GM18907 (cell line): ENCODE measurements around the gene DLGAP1.

Experiments
- ATAC-seq: cut with Tn5 transposase; IDR thresholded peaks from one replicate; pipeline ENCODE4 v1.9.1; 2021; ENCODE audit warnings: mild to moderate bottlenecking, moderate library complexity; ENCODE audit not compliant: unreplicated experiment

DLGAP1 gene

DNA sequence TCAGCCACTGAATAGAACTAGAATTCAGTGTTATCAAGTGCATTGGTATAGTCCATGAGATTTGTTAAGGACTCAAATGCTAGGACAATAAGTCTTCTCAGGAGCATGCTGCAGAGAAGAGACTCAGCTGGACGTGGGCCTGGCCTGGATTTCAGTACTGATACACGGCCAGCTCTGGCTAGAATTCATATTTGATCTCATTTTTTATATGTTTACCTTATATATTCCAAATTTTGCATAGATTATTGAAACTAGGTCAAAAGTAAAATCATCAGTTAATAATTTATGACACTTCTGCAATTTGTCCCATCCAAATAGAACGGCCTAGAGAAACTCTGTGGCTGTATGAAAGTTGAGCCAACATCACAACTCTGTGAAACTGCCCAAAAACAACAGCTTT is 262.0 kb downstream of the DLGAP1 start:
- no peak for ATAC-seq

DNA sequence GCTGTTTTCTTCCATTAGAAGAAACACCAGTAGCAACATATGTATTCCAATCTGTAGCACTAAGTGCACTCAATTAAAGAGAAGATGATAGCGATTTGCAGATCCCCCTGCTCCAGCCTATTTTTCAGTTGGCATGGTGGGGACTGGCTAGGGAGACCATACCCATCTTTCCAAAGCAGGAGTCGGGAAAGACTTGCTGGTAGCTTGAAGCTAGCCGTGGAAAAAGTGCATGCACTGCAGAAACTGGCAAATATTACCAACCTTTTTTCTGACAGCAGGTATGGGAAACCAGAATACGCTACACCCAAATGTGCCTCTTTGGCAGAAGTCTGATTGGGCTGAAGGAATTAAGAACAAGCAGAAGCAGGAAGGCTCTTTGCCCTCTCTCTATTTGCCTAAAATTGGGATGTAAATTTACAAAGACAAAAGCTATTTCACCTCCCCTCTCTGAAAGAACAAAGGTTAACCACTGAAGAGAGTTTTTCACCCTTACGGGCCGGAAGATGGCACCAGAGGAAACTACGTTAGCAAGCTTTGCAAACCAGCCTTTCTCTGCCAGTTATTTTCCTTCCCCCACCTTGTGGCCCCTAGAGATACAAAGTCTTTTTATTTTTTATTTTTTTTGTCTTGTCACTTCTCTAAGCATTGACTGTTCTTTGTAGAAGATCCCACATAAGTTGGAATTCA is 273.1 kb downstream of the DLGAP1 start:
- ATAC-seq: no peak

DNA sequence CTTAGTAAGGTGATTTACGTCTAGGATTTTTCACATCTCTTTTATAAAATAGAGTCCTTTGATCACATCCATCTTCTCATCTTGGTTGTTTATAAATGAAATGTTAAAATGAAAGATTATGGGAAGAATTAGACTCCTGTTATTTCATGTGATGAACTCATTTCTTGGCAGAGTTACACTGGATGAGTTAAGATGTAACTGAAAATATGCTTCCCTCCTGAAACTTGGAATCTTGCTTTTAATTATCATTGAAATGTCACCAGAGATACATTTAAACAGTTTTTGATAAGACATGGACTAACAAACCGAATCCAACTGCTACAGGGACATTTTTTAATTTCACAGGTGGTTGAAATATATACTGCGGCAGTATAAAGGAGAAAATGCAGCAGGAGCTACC is 274.0 kb downstream of the DLGAP1 start:
- ATAC-seq: no peak

DNA sequence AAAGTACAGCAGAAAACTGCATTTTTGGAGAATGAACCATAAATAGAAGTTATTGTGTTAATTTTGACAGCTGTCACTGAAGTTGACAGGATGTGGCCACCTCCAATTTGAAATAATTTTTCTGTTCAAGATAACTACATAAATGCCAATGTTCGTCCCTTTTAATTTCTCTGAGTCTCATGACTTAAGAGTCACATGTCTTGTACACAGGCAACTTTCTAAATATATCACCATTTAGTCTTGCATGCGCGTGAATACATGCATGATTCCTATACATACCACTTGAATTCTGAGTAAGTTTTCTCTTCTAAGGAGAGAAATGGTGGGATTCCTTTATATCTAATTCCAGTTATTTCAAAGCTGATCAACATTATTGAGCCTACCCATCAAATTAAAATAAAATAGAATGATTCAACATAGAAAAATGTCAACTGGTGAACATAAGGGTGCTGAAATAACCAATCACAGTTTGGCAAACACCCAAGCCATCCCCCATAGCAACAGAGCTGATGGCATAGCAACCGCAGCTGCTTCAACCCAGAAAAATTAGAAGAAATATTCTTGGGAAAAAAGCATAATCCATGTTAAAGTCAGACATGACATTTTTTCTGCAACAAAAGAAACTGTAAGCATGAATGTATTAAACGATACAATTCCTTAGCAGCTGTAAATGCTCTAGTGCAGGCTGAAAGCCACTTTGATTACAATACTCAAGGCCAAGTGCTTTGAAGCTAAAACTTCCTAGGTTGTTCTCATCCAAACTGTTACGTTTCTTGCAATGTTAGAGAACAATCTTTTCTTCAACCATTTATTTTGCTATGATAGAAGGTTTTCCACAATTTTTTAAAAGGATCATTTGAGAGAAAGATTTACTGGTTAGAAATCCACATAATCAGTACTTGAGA is 282.7 kb downstream of the DLGAP1 start:
- no peak for ATAC-seq

DNA sequence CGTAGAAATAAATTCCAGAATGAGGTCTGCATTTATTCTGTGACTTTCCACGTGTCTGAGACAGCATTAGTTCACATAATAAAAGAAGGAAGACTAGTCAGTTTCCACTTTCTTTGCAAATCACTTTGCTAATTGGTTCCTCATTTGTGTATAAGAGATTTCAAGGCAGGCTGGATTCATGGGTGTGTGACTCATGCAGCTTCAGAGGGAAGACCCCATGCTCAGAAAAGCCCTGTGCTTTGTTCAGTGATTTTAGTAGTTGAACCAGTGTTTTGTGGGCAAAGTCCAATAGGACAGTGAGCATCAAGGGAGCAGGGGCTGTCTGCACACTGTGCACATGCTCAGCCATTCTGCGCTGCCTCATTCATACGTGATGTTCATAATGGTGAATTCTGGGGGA is 297.8 kb downstream of the DLGAP1 start:
- no peak for ATAC-seq

DNA sequence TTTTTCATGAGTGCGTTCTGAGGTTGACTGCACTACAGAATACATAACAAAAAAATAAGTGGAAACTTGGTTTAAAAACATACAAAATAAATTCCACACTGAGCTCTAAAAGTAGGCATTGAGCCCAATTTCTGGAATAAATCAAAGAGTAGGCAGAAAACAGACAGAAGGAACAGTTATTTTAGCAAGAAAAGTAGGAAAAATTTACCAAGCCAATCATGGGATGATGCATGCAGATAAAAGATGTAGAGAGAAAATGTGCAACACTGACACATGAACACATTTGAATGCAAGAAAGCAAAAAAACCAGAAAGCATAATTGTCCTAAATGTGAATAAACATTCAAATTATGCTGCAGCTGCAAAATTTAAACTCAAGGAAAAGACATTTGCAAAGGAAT is 308.3 kb downstream of the DLGAP1 start:
- ATAC-seq: no peak

DNA sequence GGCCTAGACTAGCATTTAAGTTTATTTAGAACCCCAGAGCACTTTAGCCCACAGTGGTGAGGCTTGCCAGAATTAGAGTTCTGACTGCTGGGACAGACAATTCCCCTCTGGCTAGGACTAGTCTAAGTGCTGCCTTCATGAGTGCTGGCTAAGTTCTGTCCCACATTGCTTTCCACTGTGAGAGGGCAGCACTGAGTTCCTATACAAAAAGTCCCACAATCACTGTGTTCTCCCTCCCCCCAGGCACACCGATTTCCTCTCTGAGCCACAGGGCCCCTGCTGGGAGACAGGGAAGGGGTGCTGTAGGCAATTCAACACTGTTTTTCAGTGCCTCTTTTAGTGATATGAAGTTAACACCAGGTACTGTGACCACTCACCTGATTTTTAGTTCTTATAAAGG is 310.9 kb downstream of the DLGAP1 start:
- ATAC-seq: no peak

DNA sequence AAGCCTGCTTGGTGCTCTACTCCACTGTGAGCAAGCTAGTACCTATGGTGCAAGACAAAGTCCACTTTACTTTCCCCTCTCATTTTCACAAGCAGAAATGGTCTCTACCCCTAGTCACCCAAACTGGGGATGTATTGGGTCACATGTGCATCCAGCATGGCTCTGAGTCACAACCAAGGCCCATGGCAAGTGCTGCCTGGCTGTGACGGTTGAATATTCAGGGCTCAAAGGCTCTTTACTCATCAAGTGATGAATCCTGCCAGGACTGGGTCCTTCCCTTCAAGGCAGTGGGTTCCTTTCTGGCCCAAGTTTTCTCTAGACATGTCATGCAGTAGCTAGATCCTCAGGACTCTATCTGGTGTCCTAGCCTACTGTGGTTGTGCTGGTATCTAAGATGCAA is 311.5 kb downstream of the DLGAP1 start:
- ATAC-seq: no peak

DNA sequence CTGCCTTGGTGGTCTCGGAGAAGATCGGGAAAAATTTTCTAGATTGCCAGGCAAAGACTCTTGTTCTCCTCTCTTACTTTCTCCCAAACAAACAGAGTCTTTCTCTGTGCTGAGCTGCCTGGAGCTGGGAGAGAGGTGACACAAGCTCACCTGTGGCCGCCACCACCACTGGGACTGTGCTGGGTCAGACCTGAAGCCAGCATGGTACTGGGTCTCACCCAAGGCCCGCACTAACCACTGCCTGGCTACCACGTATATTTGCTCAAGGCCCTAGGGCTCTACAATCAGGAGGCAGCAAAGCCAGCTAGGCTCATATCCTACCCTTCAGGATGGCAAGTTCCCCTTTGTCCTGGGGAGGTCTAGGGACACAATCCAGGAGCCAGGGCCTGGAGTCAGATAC is 312.2 kb downstream of the DLGAP1 start:
- ATAC-seq: no peak

DNA sequence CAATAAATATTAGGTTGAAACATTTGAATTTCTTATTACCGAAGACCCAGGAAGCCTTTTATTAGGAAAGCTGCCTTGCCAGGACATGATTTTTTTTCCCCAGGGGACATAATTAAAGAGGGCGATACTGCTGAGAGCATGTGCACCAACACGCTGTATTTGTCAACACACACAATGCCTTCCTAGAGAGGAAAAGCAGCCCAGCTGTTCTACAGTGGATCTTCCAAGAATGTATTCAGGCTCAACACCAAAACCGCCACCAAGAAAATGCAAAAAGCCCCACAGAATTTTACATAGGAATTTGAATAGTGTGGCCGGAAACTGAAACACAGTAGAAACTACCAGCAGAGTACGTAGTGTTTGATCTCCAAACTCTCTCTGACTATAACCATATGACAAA is 320.4 kb downstream of the DLGAP1 start:
- ATAC-seq: no peak

DNA sequence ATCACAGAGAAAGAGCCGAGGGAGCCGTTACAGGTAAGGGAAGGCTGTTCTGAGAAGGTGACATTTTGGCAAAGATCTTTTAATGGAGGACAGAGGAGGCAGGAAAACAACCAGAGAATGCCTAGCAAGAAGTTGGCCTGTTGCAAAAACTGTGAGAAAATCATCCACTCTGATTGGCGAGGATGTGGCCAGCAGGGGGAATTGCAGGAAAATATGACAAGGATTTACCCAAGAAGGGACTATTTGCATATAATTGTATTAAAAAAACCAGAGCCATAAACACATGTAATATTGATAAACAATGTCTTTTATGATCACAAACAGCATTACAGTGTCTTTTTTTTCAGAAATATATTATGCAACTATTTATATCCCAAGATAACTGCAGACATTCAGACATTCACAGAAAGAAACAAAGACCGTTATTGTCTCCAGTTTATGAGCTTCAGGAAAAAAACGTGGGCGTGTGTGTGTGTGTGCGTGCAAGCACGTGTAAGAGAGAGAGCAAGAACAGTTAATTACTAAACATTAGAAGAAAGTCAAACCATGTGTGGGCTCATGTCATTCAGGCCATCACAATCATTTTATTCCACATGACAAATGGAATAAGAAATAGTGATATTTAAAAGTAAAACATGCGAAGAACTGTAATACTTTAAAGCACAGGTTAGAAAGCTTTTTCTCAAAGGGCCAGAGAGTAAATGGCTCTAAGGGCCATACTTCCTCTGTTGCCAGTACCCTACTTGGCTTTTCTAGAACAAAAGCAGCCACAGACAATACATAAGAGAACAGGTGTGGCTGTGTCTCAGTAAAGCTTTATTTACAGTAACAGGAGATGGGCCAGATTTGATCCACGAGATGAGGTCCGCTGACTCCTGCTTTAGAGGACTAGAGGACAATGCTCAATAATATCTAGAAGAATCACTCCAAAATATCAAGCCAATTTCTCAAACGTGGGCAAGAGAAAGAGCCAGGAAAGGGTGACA is 324.1 kb downstream of the DLGAP1 start:
- no peak for ATAC-seq

DNA sequence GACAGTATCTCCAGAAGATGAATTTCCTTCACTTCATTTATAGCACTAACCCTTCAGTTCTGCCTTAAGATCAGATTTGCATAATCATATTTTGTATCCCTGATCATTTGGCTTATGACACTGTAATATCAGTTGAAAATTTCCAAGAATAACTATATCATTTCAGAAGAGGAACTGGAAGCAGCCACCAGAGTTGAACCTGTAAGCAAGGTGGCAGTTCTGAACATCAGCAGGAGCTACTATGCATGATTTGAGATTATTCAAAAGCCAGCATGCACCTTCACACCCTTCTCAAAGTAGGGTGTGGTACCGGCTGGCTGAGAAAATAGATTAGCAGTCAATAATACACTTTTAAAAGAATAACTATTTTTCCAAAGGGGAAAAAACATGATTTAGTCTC is 328.2 kb downstream of the DLGAP1 start:
- ATAC-seq: no peak

DNA sequence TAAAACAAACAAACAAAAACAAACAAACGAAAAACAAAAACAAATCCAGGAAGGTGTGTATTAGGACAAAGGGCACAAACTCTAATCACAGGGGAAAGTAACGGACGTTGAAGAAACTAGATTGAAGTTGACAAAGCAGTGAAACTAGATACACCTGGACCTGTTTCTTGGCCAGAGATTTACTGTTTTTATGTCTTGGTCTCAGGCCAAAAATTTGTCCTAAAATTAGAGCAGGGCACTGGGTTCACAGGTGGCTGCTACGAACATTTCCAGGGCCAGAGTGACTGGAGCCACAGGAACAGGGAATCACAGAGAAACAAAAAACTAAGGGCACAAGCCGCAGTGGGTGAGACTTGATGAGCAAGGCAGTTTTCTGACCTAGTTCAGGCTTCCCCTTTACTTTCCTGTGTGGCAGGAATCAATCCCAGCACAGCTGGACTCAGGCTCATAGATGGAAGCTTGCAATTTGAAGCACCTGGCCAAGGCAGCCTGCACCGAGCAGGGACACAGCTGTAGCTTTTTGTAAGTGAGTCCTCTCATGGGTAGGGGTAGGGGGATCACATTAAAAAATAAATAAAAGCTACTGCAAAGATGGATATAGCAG is 329.4 kb downstream of the DLGAP1 start:
- no peak for ATAC-seq

DNA sequence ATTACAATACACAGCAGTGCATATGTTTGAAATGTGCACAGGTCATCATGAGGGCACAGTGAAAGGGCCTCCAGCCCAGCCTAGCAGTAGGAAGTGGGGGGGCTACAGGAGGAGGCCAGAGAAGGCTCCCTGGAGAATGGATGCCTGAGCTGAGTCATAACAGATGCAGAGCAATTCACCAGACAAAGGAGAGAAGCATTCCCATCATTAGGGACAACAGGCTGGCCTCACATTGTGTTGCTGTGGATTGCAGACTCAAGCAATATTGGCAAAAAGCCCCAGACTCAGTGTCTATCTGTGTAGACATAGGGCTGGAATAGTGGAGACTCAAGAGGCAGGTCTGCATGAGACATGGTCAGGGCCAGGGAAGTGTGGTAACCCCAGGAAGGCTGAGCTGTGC is 329.9 kb downstream of the DLGAP1 start:
- ATAC-seq: no peak

DNA sequence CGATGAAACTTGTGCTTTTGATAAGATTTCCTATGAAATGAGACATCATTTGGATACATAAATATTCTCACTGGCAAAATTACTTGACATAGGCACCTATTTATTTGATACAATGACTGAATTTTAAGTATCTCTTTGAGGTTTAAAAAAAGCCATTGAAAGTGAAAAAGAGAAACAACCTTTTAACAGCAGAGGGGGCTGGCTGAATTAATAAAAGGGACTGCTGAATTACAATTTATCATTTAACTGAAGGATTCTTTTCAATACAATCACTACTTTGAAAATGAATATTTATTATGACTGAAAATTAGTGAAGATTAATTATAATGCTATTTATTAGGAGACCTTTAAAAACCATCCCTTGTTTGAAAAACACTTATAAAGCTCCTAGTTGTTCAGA is 335.3 kb downstream of the DLGAP1 start:
- ATAC-seq: no peak

DNA sequence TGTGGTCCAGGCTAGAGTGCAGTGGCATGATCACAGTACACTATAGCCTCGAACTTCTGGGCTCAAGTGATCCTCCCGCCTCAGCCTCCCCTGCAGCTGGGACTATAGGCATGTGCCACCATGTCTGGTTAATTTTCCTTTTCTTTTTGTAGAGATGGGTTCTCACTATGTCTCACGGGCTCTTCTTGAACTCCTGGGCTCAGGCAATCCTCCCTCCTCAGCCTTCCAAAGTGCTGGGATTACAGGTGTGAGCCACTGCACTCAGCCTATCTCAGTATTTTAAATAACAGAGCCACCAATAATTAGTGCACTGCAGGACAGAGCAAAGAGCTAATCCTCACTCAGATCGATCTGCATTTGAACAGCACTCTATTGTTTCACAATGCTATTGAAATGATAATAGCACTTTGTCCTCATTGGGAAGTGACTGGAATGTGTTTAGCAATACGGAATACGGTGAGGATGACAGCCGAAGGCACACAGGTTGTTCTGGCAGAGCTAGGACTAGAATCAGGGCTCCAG is 335.9 kb downstream of the DLGAP1 start:
- no peak for ATAC-seq

DNA sequence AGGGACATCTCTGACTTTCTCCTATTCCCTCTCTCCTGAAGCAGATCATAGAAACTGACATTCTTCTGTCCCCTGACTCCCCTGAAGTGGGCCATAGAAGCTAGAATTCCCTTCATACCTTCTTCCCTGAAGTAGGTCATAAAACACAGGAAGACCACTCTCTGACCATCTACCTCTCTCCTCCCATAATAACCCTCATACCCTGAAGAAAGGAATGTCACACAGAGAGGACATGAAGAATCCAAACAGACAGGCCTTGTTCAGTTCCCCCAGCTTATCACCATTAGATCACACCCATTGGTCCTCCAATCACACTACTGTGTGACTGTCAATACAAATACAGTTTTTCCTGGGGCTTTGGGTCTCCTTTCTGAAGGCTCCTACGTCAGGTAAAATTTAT is 347.1 kb downstream of the DLGAP1 start:
- ATAC-seq: no peak

DNA sequence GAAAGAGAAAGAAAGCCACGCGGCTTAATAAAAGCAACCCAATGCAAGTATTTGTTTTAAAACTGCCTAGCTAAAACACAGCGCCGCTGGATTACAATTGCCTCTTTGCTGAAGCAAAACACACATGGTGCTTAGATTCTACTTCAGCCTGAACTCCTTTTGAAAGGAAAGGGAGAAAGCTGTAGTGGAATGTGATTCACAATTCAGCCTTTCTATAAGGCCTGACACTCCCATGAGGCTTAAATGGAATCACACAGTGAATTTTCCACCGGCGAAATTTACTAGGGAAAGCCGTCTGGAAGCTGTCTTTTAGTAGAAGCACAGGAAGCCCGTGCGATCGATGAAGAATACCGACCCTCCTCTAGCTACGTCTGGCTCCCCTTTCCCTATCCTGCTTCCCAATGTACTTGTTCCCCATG is 348.0 kb downstream of the DLGAP1 start:
- no peak for ATAC-seq

DNA sequence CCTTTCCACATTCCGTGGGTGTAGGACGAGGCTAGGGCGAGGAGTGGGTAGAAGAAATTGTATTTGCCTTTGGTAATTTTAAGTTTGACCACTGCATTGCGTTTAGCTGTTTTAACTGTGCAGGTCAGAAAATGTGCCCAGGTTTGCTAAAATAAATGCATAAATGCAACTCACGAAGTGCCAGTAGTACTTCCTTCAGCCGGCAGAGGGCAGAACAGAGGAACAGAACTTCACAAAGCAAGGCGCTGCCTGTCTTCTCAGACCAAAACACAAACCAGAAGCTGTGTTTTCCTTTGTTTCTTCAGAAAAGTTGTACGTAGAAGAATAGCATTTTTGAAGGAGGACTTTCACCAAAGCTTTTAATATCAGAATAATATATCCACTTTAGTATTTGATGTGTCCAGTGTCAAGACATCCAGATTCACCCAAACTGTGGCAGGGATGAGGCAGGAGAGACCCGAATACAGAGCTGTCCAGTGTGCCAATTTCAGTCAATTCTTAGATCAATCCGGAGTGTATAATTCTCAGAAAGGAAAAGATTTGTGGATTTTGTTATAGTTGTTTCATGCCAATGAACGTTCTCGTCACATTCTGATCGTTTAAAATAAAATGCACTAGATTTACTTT is 348.6 kb downstream of the DLGAP1 start:
- ATAC-seq: peak; percentile 77

DNA sequence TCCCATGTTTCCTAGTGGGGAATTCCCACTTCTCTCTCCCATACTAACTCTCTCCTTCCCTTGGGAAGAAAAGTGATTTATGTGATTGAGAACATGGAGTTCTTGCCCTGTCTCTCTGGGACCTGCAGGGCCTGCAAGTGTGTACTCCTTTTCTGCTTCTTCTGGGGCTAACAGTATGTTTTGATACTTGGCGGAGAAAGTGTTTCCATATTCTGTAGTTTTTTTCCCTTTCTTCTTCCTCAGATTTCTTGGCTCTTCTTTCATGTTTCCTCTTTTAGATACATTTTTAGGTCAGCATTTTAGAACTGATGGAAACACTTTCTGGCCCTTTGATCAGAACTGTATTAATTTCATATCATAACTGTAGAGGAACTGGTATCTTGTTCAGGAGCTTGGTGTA is 352.2 kb downstream of the DLGAP1 start:
- no peak for ATAC-seq
